OCI-LY1 (cell line): ENCODE data around the gene CELA2A.

ENCODE experiments used
- EZH2 ChIP-seq: fragments of 200-600 bp; sonication (generic), shearing (Covaris generic); IDR thresholded peaks from 2 replicates; pipeline ENCODE4 v1.8.0; 2017; ENCODE audit warnings: borderline replicate concordance, mixed run types, mild to moderate bottlenecking, antibody characterized with exemption, low read length, moderate library complexity, mixed read lengths
- TF ChIP-seq, protein P1 (sequence below): fragments of 200-600 bp; sonication (generic), shearing (Covaris generic); IDR thresholded peaks from 2 replicates; pipeline ENCODE4 v1.5.1; 2017; ENCODE audit warnings: mild to moderate bottlenecking, antibody characterized with exemption, low read length, moderate library complexity, mixed read lengths

GRCh38 chr1:15417059-15417934 lies 39.2 kb upstream of the CELA2A start:
- no peak for TF ChIP-seq EZH2
- TF ChIP-seq, protein P1, sequence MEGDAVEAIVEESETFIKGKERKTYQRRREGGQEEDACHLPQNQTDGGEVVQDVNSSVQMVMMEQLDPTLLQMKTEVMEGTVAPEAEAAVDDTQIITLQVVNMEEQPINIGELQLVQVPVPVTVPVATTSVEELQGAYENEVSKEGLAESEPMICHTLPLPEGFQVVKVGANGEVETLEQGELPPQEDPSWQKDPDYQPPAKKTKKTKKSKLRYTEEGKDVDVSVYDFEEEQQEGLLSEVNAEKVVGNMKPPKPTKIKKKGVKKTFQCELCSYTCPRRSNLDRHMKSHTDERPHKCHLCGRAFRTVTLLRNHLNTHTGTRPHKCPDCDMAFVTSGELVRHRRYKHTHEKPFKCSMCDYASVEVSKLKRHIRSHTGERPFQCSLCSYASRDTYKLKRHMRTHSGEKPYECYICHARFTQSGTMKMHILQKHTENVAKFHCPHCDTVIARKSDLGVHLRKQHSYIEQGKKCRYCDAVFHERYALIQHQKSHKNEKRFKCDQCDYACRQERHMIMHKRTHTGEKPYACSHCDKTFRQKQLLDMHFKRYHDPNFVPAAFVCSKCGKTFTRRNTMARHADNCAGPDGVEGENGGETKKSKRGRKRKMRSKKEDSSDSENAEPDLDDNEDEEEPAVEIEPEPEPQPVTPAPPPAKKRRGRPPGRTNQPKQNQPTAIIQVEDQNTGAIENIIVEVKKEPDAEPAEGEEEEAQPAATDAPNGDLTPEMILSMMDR: no peak
